ENCODE measurements around the gene CLDN2. TPM values are rescaled to one million over a fixed set of nuclear protein-coding genes. Genes with fewer than 3 reads are reported as not detected.

The CLDN2 gene
- total RNA-seq, 4 donors from 2014 or later = 9.9 to 86.5 (median 36.0) TPM

DNA sequence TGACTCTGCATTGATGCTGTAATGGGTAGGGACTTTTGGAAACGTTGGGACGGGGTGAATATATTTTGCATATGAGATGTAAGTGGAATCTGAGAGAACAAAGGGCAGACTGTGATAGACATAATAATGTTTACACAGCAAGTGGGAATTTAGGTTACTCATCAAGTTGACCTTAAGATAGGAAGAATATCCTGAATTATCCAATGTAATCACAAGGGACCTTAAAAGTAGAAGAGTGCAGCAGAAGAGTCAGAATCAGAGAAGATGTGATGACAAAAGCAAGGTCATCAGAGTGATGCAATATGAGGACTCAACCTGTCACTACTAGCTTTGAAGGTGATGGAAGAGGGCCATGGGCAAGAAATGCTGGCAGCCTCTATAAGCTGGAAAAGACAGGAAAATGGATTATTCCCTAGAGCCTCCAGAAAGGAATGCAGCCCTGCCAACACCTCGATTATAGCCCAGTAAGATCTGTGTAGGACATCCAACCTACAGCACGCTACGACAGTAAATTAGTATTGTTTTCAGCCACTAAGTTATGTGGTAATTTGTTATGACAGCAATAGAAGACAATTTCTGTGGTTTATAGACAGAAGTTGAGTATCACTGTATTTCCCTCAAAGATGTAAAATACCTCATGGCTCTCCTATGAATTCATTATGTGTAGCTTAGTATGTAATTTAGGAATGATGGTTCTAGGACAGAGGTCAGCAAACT, 53.4 kb downstream of the CLDN2 start:
- no peaks in the 10 kb centered on the region for H3K27me3 ChIP-seq
- DNase-seq = no peak
- no peak for TF ChIP-seq POLR2A (IDR thresholded peaks at IDR 0.05)
- TF ChIP-seq, protein P1, sequence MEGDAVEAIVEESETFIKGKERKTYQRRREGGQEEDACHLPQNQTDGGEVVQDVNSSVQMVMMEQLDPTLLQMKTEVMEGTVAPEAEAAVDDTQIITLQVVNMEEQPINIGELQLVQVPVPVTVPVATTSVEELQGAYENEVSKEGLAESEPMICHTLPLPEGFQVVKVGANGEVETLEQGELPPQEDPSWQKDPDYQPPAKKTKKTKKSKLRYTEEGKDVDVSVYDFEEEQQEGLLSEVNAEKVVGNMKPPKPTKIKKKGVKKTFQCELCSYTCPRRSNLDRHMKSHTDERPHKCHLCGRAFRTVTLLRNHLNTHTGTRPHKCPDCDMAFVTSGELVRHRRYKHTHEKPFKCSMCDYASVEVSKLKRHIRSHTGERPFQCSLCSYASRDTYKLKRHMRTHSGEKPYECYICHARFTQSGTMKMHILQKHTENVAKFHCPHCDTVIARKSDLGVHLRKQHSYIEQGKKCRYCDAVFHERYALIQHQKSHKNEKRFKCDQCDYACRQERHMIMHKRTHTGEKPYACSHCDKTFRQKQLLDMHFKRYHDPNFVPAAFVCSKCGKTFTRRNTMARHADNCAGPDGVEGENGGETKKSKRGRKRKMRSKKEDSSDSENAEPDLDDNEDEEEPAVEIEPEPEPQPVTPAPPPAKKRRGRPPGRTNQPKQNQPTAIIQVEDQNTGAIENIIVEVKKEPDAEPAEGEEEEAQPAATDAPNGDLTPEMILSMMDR (IDR thresholded peaks at IDR 0.05) = no peak

DNA sequence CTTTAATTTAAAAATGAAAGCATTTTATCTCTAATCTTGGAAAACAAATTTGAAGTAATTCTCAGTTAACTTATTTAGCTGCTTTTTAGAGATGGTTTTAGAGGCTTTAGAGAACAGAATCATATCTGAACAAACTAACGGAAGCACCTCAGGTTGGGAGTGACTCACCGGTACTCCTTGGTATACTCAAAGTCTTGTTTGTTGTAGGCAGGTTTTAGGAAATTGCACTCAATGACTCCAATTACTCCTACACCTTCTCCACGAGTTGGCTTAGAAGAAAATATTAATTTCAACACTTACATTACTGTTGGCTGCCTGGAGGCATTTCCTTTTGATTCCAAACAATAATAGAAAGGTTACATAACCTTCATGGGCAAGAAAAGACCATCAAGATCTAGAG, 56.2 kb downstream of the CLDN2 start:
- H3K36me3 ChIP-seq = no peaks in the 10 kb centered on the region
- no peak overlapping the region for H3K27ac ChIP-seq
- DNase-seq = no peak
- H3K27me3 ChIP-seq = no peaks in the 10 kb centered on the region
- TF ChIP-seq, protein P1 (IDR thresholded peaks at IDR 0.05) = no peak
- no peak for TF ChIP-seq POLR2A (IDR thresholded peaks at IDR 0.05)
- no peaks in the 10 kb centered on the region for H3K9me3 ChIP-seq
- H3K4me3 ChIP-seq = no peak overlapping the region
- no peaks in the 10 kb centered on the region for H3K4me1 ChIP-seq

More for the DNA sequence above, 53.4 kb downstream of the CLDN2 start:
- Histone ChIP-seq H3K4me1 (no peaks in the 10 kb centered on the region), H3K27ac (no peak overlapping the region), H3K4me3 (no peak overlapping the region), H3K9me3 (no peaks in the 10 kb centered on the region), H3K36me3 (no peaks in the 10 kb centered on the region)

Other genes with a start within 250 kb of the CLDN2 start
- 10 to 100 TPM in 3 of 4 donors, 1 to 10 TPM in 1; 1.7 to 81.1 (median 53.3) TPM for gene RNF128, start 193.7 kb upstream of the CLDN2 start, total RNA-seq
- gene TBC1D8B, start 117.7 kb upstream of the CLDN2 start, total RNA-seq = 10 to 100 TPM; 12.4 to 15.6 (median 14.2) TPM
- not detected for gene RIPPLY1, start 17.1 kb upstream of the CLDN2 start, total RNA-seq
- 10 to 100 TPM in 2 of 4 donors, 1 to 10 TPM in 2; 5.9 to 47.9 (median 10.4) TPM for gene MORC4, start 79.8 kb downstream of the CLDN2 start, total RNA-seq
- 10 to 100 TPM; 27.8 to 46.2 (median 37.8) TPM for gene RBM41, start 198.4 kb downstream of the CLDN2 start, total RNA-seq